IMR-90 (cell line): ENCODE measurements around the gene NSUN7. TPM values are rescaled to one million over a fixed set of nuclear protein-coding genes. Genes with fewer than 3 reads are reported as not detected.

Source experiments
- ATAC-seq: fragments of 200-7000 bp; cut with Tn5 transposase; 2 replicates; pipeline ENCODE4 v1.9.1; 2020; ENCODE audit warnings: low read depth, mild to moderate bottlenecking, moderate library complexity
- BruUV-seq: library from RNA; stranded (reverse); fragments of 400-500 nt; replicated peaks from 2 replicates; lab custom pipeline; 2021; lab: Mats Ljungman, UMichigan
- CTCF ChIA-PET: fragments of 300-600 bp; formaldehyde crosslinking; extraction: SDS; loops from one replicate; lab custom pipeline; 2021; ENCODE audit warnings: antibody characterized with exemption; lab: Yijun Ruan, JAX
- POLR2A ChIA-PET: fragments of 300-600 bp; sonication (Branson Sonifier 250); formaldehyde crosslinking; loops from one replicate; lab custom pipeline; 2022; ENCODE audit warnings: antibody characterized with exemption; ENCODE audit not compliant: unreplicated experiment; lab: Charles Lee
- DNase-seq: peaks from one replicate; pipeline ENCODE4 v3.0.0; 2013
- H2AFZ ChIP-seq: replicated peaks from 2 replicates; pipeline ENCODE3; 2013; ENCODE audit warnings: low read length, mild to moderate bottlenecking; ENCODE audit not compliant: poor library complexity
- H2AK5ac ChIP-seq: 2 replicates; pipeline ENCODE4 v1.6.1; 2013; ENCODE audit warnings: low read depth, low read length, inconsistent platforms
- H2AK9ac ChIP-seq: replicated peaks from 2 replicates; pipeline ENCODE3; 2013; ENCODE audit warnings: mild to moderate bottlenecking, low read depth, low read length, moderate library complexity; ENCODE audit not compliant: poor library complexity
- H2BK120ac ChIP-seq: 2 replicates; pipeline ENCODE4 v1.6.1; 2013; ENCODE audit warnings: low read depth, low read length, inconsistent platforms
- H2BK15ac ChIP-seq: 3 replicates; pipeline ENCODE4 v1.6.1; 2013; ENCODE audit warnings: low read depth, low read length, inconsistent platforms
- H2BK20ac ChIP-seq: 2 replicates; pipeline ENCODE4 v1.6.1; 2013; ENCODE audit warnings: low read depth, mild to moderate bottlenecking, inconsistent platforms, low read length, moderate library complexity
- H2BK5ac ChIP-seq: 2 replicates; pipeline ENCODE4 v1.6.1; 2013; ENCODE audit warnings: mild to moderate bottlenecking, low read depth, low read length, inconsistent platforms; ENCODE audit not compliant: poor library complexity, severe bottlenecking
- H3K14ac ChIP-seq: replicated peaks from 2 replicates; pipeline ENCODE4 v1.6.1; 2013; ENCODE audit warnings: low read depth, low read length, inconsistent platforms
- H3K18ac ChIP-seq: 2 replicates; pipeline ENCODE4 v1.6.1; 2013; ENCODE audit warnings: low read depth, low read length, control low read depth
- H3K23ac ChIP-seq: 2 replicates; pipeline ENCODE4 v1.6.1; 2013; ENCODE audit warnings: low read depth, low read length, inconsistent platforms
- H3K27ac ChIP-seq: 2 replicates; pipeline ENCODE4 v1.5.1; 2013; ENCODE audit warnings: mild to moderate bottlenecking, control low read depth, low read length; ENCODE audit not compliant: insufficient read depth
- H3K27me3 ChIP-seq: 2 replicates; pipeline ENCODE4 v1.6.1; 2013; ENCODE audit warnings: low read length; ENCODE audit not compliant: control insufficient read depth, insufficient read depth
- H3K36me3 ChIP-seq: 2 replicates; pipeline ENCODE4 v1.6.1; 2013; ENCODE audit warnings: low read length, mixed read lengths; ENCODE audit not compliant: control insufficient read depth, insufficient read depth
- H3K4ac ChIP-seq: 2 replicates; pipeline ENCODE4 v1.6.1; 2013; ENCODE audit warnings: low read depth, low read length, inconsistent platforms
- H3K4me1 ChIP-seq: 2 replicates; pipeline ENCODE4 v1.6.1; 2013; ENCODE audit warnings: low read length, mixed read lengths; ENCODE audit not compliant: control insufficient read depth, insufficient read depth
- H3K4me2 ChIP-seq: 2 replicates; pipeline ENCODE4 v1.6.1; 2013; ENCODE audit warnings: low read depth, mild to moderate bottlenecking, control low read depth, low read length, moderate library complexity
- H3K4me3 ChIP-seq: 2 replicates; pipeline ENCODE4 v1.5.1; 2013; ENCODE audit warnings: low read depth, mild to moderate bottlenecking, control low read depth, low read length, moderate library complexity; ENCODE audit not compliant: insufficient read depth
- H3K56ac ChIP-seq: 2 replicates; pipeline ENCODE4 v1.6.1; 2013; ENCODE audit warnings: low read length, inconsistent platforms; ENCODE audit not compliant: insufficient read depth; ENCODE audit errors: extremely low read depth
- H3K79me1 ChIP-seq, 2 experiments: 2 replicates each; pipeline ENCODE4 v1.6.1; 2013; ENCODE audit warnings: low read length in 2 of 2, inconsistent platforms in 1 of 2, low read depth in 1 of 2
- H3K9ac ChIP-seq: 2 replicates; pipeline ENCODE4 v1.6.1; 2013; ENCODE audit warnings: low read depth, low read length, control low read depth
- H3K9me1 ChIP-seq: 2 replicates; pipeline ENCODE4 v1.6.1; 2013; ENCODE audit warnings: low read length, inconsistent platforms; ENCODE audit not compliant: insufficient read depth
- H3K9me3 ChIP-seq: 2 replicates; pipeline ENCODE4 v1.6.1; 2013; ENCODE audit warnings: low read length; ENCODE audit not compliant: control insufficient read depth, insufficient read depth
- H4K20me1 ChIP-seq: 2 replicates; pipeline ENCODE4 v1.6.1; 2013; ENCODE audit warnings: low read length, inconsistent platforms; ENCODE audit not compliant: insufficient read depth
- H4K5ac ChIP-seq: 2 replicates; pipeline ENCODE4 v1.6.1; 2013; ENCODE audit warnings: mild to moderate bottlenecking, low read depth, low read length, control low read depth
- H4K8ac ChIP-seq, 2 experiments: 2 replicates each; pipeline ENCODE4 v1.6.1; 2013; ENCODE audit warnings: low read depth in 2 of 2, low read length in 2 of 2, control low read depth in 1 of 2, inconsistent platforms in 1 of 2
- H4K91ac ChIP-seq: 2 replicates; pipeline ENCODE4 v1.6.1; 2013; ENCODE audit warnings: low read depth, low read length, inconsistent platforms; ENCODE audit not compliant: insufficient read depth
- MAZ ChIP-seq: IDR thresholded peaks from 2 replicates; pipeline ENCODE4 v1.6.1; 2012; ENCODE audit warnings: low read depth, mild to moderate bottlenecking, low read length, improper control_type of control experiment, moderate library complexity, borderline replicate concordance
- WGBS, 2 experiments: methylation state at CpG; one replicate each; pipeline versions ENCODE4 v1.1.5 to v1.1.7; 2013; ENCODE audit warnings: missing lambda C conversion rate in 2 of 2; ENCODE audit not compliant: insufficient read length in 1 of 2; ENCODE audit errors: extremely low coverage in 2 of 2; 5-methylcytosine and 5-hydroxymethylcytosine counted together
- dilution Hi-C: fragments of 300-500 bp; cut with HindIII; formaldehyde crosslinking; loops from one replicate; pipeline ENCODE4 v1.14.3; 2018; ENCODE audit warnings: low sequenced_read_pairs; ENCODE audit not compliant: unreplicated experiment
- in situ Hi-C: fragments of 300-500 bp; cut with MboI; formaldehyde crosslinking; loops from 3 replicates; pipeline ENCODE4 v1.14.3; 2019; ENCODE audit warnings: low sequenced_read_pairs, inconsistent platforms, mixed read lengths
- intact Hi-C: fragments of 100-400 bp; cut with micrococcal nuclease; formaldehyde crosslinking; loops from 2 replicates; pipeline ENCODE4 v1.10.0; 2022
- polyA plus RNA-seq, 3 experiments: library from polyadenylated mRNA; depleted of rRNA; stranded (reverse); fragments of >200 nt; gene quantifications; 2 replicates each; pipeline ENCODE4 v1.2.3, GENCODE V29; 2012; ENCODE audit warnings: low replicate concordance in 1 of 3
- total RNA-seq: library from RNA; depleted of rRNA; stranded (reverse); fragments of >200 nt; gene quantifications from 2 replicates; pipeline ENCODE4 v1.2.3, GENCODE V29; 2012

NSUN7 gene
- total and polyA plus RNA-seq, 2 of the 4 experiments (the other 2 are of a cell fraction), result not detected

GRCh38 chr4:40837094-40837870 lies 87.5 kb downstream of the NSUN7 start:
- Histone ChIP-seq H4K20me1 (no peaks in the 10 kb centered on the region), H4K91ac (no peak overlapping the region), H3K36me3 (peaks cover 6% of the 10 kb centered on the region; the same call in 1 of the 2 replicates), H3K79me1 (no peaks in the 10 kb centered on the region), H4K8ac (no peak overlapping the region), H3K14ac (no peak overlapping the region), H3K27me3 (no peaks in the 10 kb centered on the region), H3K23ac (no peak overlapping the region), H2AFZ (no peak overlapping the region), H3K18ac (no peak overlapping the region), H2BK5ac (no peak overlapping the region), H2AK5ac (no peak overlapping the region), H3K4ac (no peak overlapping the region), H3K9ac (no peak overlapping the region), H3K4me1 (no peaks in the 10 kb centered on the region), H4K5ac (no peak overlapping the region), H2BK15ac (no peak overlapping the region), H3K4me3 (no peak overlapping the region), H3K27ac (no peak overlapping the region), H2BK120ac (no peak overlapping the region), H2BK20ac (no peak overlapping the region), H3K9me3 (no peaks in the 10 kb centered on the region), H3K4me2 (no peak overlapping the region), H2AK9ac (peak overlapping the region; percentile 70), H3K56ac (no peak overlapping the region), H3K9me1 (peaks cover 8% of the 10 kb centered on the region; the same call in 1 of the 2 replicates)
- no peak for DNase-seq
- BruUV-seq, result no TSS peak
- intact Hi-C loops, result no loop called here
- no peak for ATAC-seq
- POLR2A ChIA-PET, result no interaction called here
- TF ChIP-seq MAZ, result no peak
- 70% methylated on average over 9 of the region's 16 CpGs; no CpG with 5 or more reads in 1 of the 2 experiments for WGBS, 2 experiments
- dilution Hi-C loops, result no loop called here
- in situ Hi-C loops, result no loop called here
- CTCF ChIA-PET, result interaction anchor here (1.2 kb wide), 1 partner anchor 9 kb away, joined by 3 read pairs; no protein-coding TSS in a partner anchor
